Measurements from ENCODE around the gene ANXA8.

Gene ANXA8

DNA sequence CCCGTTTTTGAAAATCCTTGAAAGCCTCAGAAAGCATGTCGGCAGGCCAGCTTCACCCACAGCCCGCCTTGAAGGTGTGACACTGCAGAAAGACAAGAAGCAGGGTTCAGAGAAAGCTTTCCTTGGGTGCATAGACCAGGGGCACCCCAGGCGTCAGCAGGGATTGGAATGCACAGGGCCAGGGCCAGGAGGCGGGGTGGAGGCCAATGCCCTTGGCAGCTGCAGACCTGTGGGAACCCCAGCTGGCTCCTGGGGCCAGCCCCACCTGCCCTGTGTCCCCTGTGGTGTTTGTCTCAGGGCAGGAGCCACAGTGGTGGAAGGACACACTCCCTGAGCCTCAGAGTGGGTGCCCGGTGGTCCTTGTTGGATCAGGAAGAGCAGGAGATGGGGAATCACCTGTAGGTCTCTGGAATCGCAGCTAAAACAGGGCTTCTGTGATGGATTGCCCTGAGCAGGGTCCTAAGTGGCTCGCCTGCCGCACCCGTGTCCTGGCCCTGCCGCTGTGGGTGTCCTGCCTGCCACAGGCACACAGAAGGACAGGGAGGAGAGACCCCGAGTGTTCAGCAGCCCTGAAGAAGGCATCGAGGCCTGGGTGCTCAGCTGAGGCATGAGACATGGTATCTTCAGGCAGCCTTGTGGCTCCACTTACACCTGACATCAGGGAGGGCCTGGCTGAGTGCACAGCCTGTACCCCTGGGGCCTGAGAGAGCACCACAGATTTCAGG, 32.5 kb downstream of the ANXA8 start:
- Mint-ChIP-seq H3K9me3 (no peaks in the 10 kb centered on the region), H3K27me3 (ENCODE audit: low read depth, poor library complexity) (peaks cover 2% of the 10 kb centered on the region), H3K4me3 (no peak overlapping the region), H3K27ac (no peak overlapping the region), H3K36me3 (ENCODE audit: low read depth) (no peaks in the 10 kb centered on the region), H3K4me1 (peaks cover 28% of the 10 kb centered on the region)
- no peak for DNase-seq
- TF ChIP-seq, protein P1, sequence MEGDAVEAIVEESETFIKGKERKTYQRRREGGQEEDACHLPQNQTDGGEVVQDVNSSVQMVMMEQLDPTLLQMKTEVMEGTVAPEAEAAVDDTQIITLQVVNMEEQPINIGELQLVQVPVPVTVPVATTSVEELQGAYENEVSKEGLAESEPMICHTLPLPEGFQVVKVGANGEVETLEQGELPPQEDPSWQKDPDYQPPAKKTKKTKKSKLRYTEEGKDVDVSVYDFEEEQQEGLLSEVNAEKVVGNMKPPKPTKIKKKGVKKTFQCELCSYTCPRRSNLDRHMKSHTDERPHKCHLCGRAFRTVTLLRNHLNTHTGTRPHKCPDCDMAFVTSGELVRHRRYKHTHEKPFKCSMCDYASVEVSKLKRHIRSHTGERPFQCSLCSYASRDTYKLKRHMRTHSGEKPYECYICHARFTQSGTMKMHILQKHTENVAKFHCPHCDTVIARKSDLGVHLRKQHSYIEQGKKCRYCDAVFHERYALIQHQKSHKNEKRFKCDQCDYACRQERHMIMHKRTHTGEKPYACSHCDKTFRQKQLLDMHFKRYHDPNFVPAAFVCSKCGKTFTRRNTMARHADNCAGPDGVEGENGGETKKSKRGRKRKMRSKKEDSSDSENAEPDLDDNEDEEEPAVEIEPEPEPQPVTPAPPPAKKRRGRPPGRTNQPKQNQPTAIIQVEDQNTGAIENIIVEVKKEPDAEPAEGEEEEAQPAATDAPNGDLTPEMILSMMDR (IDR thresholded peaks at IDR 0.05): no peak

DNA sequence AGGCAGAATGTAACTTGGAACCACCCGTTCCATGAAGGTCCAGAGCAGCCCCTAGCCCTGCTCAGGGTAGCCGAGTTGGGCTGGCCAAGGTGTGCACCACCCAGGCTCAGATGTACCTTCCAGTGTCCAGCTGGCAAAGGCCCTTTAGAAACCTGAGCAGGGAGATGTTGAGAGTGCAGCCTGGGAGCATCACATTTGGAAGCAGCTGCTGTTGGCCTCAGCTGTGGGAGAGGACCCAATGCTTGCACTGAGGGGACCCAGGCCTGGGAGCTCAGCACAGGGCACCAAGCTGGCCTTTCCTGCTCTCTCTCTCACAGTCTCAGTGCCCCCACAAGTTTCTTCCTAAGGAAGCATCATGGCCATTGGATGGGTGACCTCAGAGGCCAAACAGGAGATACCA, 33.5 kb downstream of the ANXA8 start:
- Mint-ChIP-seq H3K27me3 (ENCODE audit: low read depth, poor library complexity) (peaks cover 2% of the 10 kb centered on the region), H3K4me3 (no peak overlapping the region), H3K27ac (no peak overlapping the region), H3K36me3 (ENCODE audit: low read depth) (no peaks in the 10 kb centered on the region), H3K4me1 (peaks cover 28% of the 10 kb centered on the region), H3K9me3 (peaks cover 7% of the 10 kb centered on the region)
- TF ChIP-seq, protein P1 (IDR thresholded peaks at IDR 0.05): no peak
- DNase-seq: no peak

DNA sequence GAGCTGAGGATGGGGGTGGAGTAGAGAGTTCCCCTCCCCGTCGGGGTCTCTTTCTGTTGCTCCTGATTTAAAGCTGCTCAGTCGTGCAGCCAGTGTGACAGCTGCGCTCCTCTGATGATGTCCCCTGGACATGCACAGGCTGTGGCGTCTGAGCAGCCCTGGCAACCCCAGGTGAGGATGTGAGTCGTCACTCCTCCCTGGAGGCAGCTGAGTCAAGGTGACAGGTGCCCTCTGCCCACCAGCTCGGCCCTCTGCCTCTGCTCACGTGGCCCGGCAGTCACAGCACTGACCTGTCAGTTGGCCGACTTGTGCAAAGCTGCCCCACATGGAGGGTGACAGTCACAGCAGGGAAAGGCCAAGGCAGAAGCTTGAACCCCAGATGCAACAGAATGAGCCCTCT, 33.9 kb downstream of the ANXA8 start:
- Mint-ChIP-seq H3K27me3 (ENCODE audit: low read depth, poor library complexity) (peaks cover 2% of the 10 kb centered on the region), H3K4me1 (peaks cover 28% of the 10 kb centered on the region), H3K4me3 (no peak overlapping the region), H3K27ac (no peak overlapping the region), H3K9me3 (peaks cover 12% of the 10 kb centered on the region), H3K36me3 (ENCODE audit: low read depth) (no peaks in the 10 kb centered on the region)
- DNase-seq: no peak
- TF ChIP-seq, protein P1 (IDR thresholded peaks at IDR 0.05): no peak

DNA sequence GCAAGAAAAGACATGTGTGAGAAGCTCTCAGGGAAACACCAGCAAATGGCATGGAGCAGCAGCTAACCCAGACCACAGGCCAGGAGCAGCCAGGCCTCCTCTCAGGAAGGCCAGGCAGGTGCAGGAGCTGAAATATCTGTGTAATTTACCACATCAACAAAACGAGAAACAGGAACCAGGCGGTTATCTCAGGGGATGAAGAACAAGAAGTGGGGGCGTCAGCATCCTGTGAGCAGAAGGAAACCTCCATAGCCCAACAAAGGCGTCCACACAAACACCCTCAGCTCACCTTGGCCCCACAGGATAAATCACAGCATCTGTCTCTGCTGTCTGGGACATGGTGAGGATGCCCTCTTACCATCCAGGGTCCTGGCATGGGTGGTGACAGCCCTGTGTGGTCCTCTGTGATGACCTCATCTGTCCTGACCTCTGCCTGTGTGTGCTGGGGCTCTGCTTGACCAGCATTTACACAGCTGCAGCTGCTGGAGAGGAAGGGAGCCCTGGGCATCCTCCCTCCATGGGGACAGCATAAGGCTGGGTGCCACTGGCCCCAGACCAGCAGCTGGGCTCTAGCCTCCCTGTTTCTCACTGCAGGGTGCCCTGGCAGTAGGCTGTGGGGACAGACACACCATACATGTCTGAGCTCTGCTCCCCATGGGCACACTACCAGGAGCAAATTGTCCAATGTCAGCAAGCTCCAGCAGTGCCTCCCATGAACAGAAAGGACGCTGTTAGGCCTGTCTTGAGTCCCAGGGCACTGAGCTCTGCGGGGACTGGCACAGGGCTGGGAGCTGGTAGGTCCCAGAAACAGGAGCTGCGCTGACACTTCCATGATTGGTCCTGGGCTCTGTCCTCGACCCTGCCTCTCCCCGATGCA, 34.6 kb downstream of the ANXA8 start:
- no peak overlapping the region for H3K4me3 Mint-ChIP-seq
- H3K9me3 Mint-ChIP-seq: peaks cover 12% of the 10 kb centered on the region
- no peak for DNase-seq
- peaks cover 2% of the 10 kb centered on the region for H3K27me3 Mint-ChIP-seq (ENCODE audit: low read depth, poor library complexity)
- peaks cover 28% of the 10 kb centered on the region for H3K4me1 Mint-ChIP-seq
- no peak overlapping the region for H3K27ac Mint-ChIP-seq
- no peaks in the 10 kb centered on the region for H3K36me3 Mint-ChIP-seq (ENCODE audit: low read depth)
- TF ChIP-seq, protein P1 (IDR thresholded peaks at IDR 0.05): no peak

DNA sequence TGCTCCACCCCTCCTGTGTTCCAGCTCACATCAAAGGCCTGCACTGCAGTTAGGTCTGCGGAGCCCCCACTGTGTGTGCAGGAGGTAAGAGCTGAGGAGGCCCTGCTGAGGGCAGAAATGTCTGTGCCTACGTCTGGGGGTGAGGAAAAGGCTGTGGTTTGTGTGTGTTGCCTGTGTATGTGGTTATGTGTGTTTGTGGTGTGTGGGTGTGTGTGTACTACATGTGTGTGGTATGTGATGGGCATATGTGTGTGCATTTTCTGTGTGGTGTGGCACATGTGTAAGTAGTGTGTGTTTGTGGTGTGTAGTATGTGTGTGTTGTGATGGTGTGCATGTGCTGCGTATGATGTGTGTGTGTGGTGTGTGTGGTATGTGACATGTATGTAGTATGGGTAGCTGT, 36.2 kb downstream of the ANXA8 start:
- DNase-seq: no peak
- no peak overlapping the region for H3K4me3 Mint-ChIP-seq

More for the DNA sequence above, 36.2 kb downstream of the ANXA8 start:
- Mint-ChIP-seq H3K27me3 (ENCODE audit: low read depth, poor library complexity) (peaks cover 2% of the 10 kb centered on the region), H3K4me1 (peaks cover 22% of the 10 kb centered on the region), H3K36me3 (ENCODE audit: low read depth) (no peaks in the 10 kb centered on the region), H3K9me3 (peaks cover 16% of the 10 kb centered on the region), H3K27ac (no peak overlapping the region)
- TF ChIP-seq, protein P1 (IDR thresholded peaks at IDR 0.05): no peak

Measured in nephron progenitor cell (in vitro differentiated cells).